Neuronal stem cell (in vitro differentiated cells): ENCODE measurements around the gene SHROOM3.

ENCODE experiments used
- DNase-seq: peaks from one replicate; pipeline ENCODE4 v3.0.0-alpha.2; 2013; ENCODE audit warnings: low spot score
- H2AFZ ChIP-seq: one replicate; pipeline ENCODE4 v1.6.1; 2013; ENCODE audit warnings: mild to moderate bottlenecking, low read length, inconsistent platforms
- H2AK5ac ChIP-seq: 2 replicates; pipeline ENCODE4 v1.6.1; 2013; ENCODE audit warnings: low read depth, mild to moderate bottlenecking, inconsistent platforms, low read length, moderate library complexity, mixed read lengths
- H2BK120ac ChIP-seq: 2 replicates; pipeline ENCODE4 v1.6.1; 2013; ENCODE audit warnings: low read depth, mild to moderate bottlenecking, inconsistent platforms, low read length, moderate library complexity, mixed read lengths
- H2BK12ac ChIP-seq: one replicate; pipeline ENCODE4 v1.6.1; 2013; ENCODE audit warnings: low read length, inconsistent platforms
- H2BK15ac ChIP-seq: 2 replicates; pipeline ENCODE4 v1.6.1; 2013; ENCODE audit warnings: mild to moderate bottlenecking, low read length, inconsistent platforms, mixed read lengths
- H2BK5ac ChIP-seq: one replicate; pipeline ENCODE4 v1.6.1; 2013; ENCODE audit warnings: inconsistent platforms, mild to moderate bottlenecking, low read length, moderate library complexity
- H3K14ac ChIP-seq: one replicate; pipeline ENCODE4 v1.6.1; 2013; ENCODE audit warnings: low read length, inconsistent platforms
- H3K18ac ChIP-seq: 2 replicates; pipeline ENCODE4 v1.6.1; 2013; ENCODE audit warnings: low read length, inconsistent platforms
- H3K23ac ChIP-seq: 2 replicates; pipeline ENCODE4 v1.6.1; 2013; ENCODE audit warnings: low read depth, mild to moderate bottlenecking, mixed read lengths, low read length, inconsistent platforms; ENCODE audit not compliant: poor library complexity
- H3K27ac ChIP-seq: replicated peaks from 3 replicates; pipeline ENCODE4 v1.5.1; 2013; ENCODE audit warnings: low read length, inconsistent platforms
- H3K27me3 ChIP-seq, 3 experiments: 2 replicates each; pipeline ENCODE4 v1.6.1; 2013; ENCODE audit warnings: low read length in 3 of 3, mild to moderate bottlenecking in 2 of 3, inconsistent platforms in 1 of 3, low read depth in 1 of 3, mixed read lengths in 1 of 3, moderate library complexity in 1 of 3; ENCODE audit not compliant: control insufficient read depth in 3 of 3, insufficient read depth in 3 of 3
- H3K36me3 ChIP-seq, 2 donors: replicated peaks in 1 of 2; 2 replicates each; pipeline ENCODE4 v1.6.1; 2013; ENCODE audit warnings: low read length in 2 of 2; ENCODE audit not compliant: control insufficient read depth in 2 of 2, insufficient read depth in 2 of 2
- H3K4ac ChIP-seq: 2 replicates; pipeline ENCODE4 v1.6.1; 2013; ENCODE audit warnings: inconsistent platforms, mild to moderate bottlenecking, low read length, moderate library complexity
- H3K4me1 ChIP-seq, 2 donors: 1 replicate in 1 of 2; 2 replicates in 1 of 2; pipeline ENCODE4 v1.6.1; 2013; ENCODE audit warnings: low read length in 2 of 2, low read depth in 1 of 2; ENCODE audit not compliant: control insufficient read depth in 2 of 2, insufficient read depth in 1 of 2
- H3K4me2 ChIP-seq: one replicate; pipeline ENCODE4 v1.6.1; 2013; ENCODE audit warnings: mild to moderate bottlenecking, low read length, inconsistent platforms; ENCODE audit not compliant: insufficient read depth, poor library complexity, severe bottlenecking
- H3K4me3 ChIP-seq, 2 donors: 2 replicates each; pipeline ENCODE4 v1.5.1; 2013; ENCODE audit warnings: low read length in 2 of 2, mild to moderate bottlenecking in 2 of 2, inconsistent platforms in 1 of 2, moderate library complexity in 1 of 2
- H3K79me1 ChIP-seq: one replicate; pipeline ENCODE4 v1.6.1; 2013; ENCODE audit warnings: low read depth, mild to moderate bottlenecking, inconsistent platforms, low read length, moderate library complexity
- H3K9ac ChIP-seq: one replicate; pipeline ENCODE4 v1.6.1; 2013; ENCODE audit warnings: mild to moderate bottlenecking, low read depth, low read length, inconsistent platforms; ENCODE audit not compliant: poor library complexity
- H3K9me3 ChIP-seq, 2 donors: replicated peaks in 1 of 2; 2 replicates each; pipeline versions ENCODE3 to v1.6.1; 2013; ENCODE audit warnings: low read length in 2 of 2, mild to moderate bottlenecking in 2 of 2, inconsistent platforms in 1 of 2, low read depth in 1 of 2, mixed read lengths in 1 of 2, moderate library complexity in 1 of 2; ENCODE audit not compliant: control insufficient read depth in 2 of 2, insufficient read depth in 1 of 2
- H4K8ac ChIP-seq: one replicate; pipeline ENCODE4 v1.6.1; 2013; ENCODE audit warnings: low read depth, mild to moderate bottlenecking, inconsistent platforms, low read length, moderate library complexity
- H4K91ac ChIP-seq: one replicate; pipeline ENCODE4 v1.6.1; 2013; ENCODE audit warnings: low read length, low read depth, mild to moderate bottlenecking, inconsistent platforms; ENCODE audit not compliant: poor library complexity
- WGBS, 2 donors: extraction: QIAGEN DNeasy Blood & Tissue Kit; methylation state at CpG; one replicate each; pipeline ENCODE4 v1.1.7; 2013; ENCODE audit warnings: missing lambda C conversion rate in 2 of 2, mixed read lengths in 1 of 2; ENCODE audit not compliant: insufficient read length in 2 of 2, insufficient replicate concordance in 1 of 2; ENCODE audit errors: extremely low coverage in 2 of 2; 5-methylcytosine and 5-hydroxymethylcytosine counted together

The SHROOM3 gene

DNA sequence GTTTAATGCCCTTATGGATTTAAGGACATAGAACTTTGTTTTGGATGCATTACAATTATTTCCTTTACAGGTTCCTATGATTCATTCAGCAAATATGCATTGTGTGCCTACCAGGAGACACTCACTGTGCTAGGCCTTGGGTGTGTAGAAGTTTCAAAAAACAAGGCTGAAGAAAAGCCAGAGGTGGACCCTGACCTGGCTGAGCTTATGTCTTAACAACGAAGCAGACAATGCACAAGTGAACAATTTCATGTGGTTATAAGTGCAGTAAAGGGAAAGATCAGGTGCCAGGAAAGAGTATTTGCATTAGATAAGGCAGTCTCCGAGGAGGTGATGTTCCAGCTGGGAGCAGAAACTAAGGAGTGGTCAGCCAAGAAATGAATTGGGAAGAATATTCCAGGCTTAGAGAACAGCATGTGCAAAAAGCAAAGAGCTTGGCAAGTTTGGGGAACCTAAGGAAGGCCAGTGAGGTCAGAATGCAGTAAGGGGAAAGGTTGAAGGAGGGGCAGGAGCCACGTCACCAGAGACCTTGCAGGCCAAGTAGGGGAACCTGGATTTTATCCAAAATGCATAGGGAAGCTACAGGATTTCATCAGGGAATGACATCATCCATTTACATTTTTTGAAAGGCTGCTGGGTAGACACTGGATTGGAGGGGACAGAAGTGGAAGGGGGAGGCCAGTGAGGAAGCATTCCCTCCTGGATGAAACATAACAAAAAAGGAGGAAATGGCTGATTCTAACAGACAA lies 269.3 kb downstream of the SHROOM3 start:
- Histone ChIP-seq H3K36me3 (peaks cover 3 to 57% of the 10 kb centered on the region in 2 donors), H3K18ac (no peak overlapping the region), H3K4me2 (no peak overlapping the region), H3K27me3 (no peaks in the 10 kb centered on the region), H3K9ac (no peak overlapping the region), H3K14ac (no peak overlapping the region), H2BK15ac (no peak overlapping the region), H2BK120ac (no peak overlapping the region), H3K4me3 (no peak overlapping the region), H3K27ac (no peak overlapping the region), H4K8ac (no peak overlapping the region), H4K91ac (no peak overlapping the region), H2BK12ac (no peak overlapping the region), H3K79me1 (no peaks in the 10 kb centered on the region), H2AFZ (no peak overlapping the region), H2AK5ac (no peak overlapping the region), H2BK5ac (no peak overlapping the region), H3K9me3 (peaks cover 0 to 9% of the 10 kb centered on the region in 2 donors), H3K23ac (no peak overlapping the region), H3K4me1 (peaks cover 20 to 22% of the 10 kb centered on the region in 2 donors), H3K4ac (no peak overlapping the region)
- no peak for DNase-seq
- no CpG with 5 or more reads among the region's 3 CpGs for WGBS, 2 donors

- H3K4me2 ChIP-seq, result no peak overlapping the region
- H3K36me3 ChIP-seq, result peaks cover 6 to 57% of the 10 kb centered on the region in 2 donors
- H3K79me1 ChIP-seq, result no peaks in the 10 kb centered on the region
- no peak overlapping the region for H3K23ac ChIP-seq
- H3K9ac ChIP-seq, result no peak overlapping the region
- no peak overlapping the region for H4K8ac ChIP-seq
- H2BK15ac ChIP-seq, result no peak overlapping the region
- no peak overlapping the region for H2BK120ac ChIP-seq
- no peak overlapping the region for H2BK5ac ChIP-seq
- H2AFZ ChIP-seq, result no peak overlapping the region
- no peak for DNase-seq
- no peak overlapping the region for H3K4ac ChIP-seq
- H3K27me3 ChIP-seq, result no peaks in the 10 kb centered on the region
- H4K91ac ChIP-seq, result no peak overlapping the region
- H2AK5ac ChIP-seq, result no peak overlapping the region
- H3K18ac ChIP-seq, result no peak overlapping the region
- H3K9me3 ChIP-seq, result peaks cover 0 to 9% of the 10 kb centered on the region in 2 donors
- H3K14ac ChIP-seq, result no peak overlapping the region
- no peak overlapping the region for H3K4me3 ChIP-seq
- peaks cover 22 to 23% of the 10 kb centered on the region in 2 donors for H3K4me1 ChIP-seq
- WGBS, 2 donors, result no CpG with 5 or more reads among the region's 1 CpG
- H3K27ac ChIP-seq, result no peak overlapping the region
- H2BK12ac ChIP-seq, result no peak overlapping the region
These were observed 270.4 kb downstream of the SHROOM3 start for GRCh38 chr4:76705472-76705871.

DNA sequence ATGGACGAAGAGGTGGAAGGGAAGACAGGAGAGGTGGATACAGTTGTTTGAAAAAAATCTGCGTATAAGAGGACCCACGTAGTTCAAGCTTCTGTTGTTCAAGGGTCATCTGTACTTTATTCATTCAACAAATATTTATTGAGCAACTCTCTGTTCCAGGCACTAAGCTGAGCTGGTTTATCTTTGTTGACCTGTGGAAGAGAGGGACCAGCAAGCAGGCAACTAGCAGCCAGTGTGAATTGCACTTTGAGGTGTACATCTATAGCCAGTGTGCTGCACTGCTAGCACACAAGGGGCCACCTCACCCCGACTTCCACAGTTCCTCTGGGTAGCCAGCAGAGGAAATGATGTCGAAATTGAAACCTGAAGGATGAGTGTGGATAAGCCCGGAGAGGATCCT lies 271.6 kb downstream of the SHROOM3 start:
- Histone ChIP-seq H3K23ac (no peak overlapping the region), H3K4me1 (peaks cover 22 to 23% of the 10 kb centered on the region in 2 donors)

GRCh38 chr4:76708971-76709771 lies 274.1 kb downstream of the SHROOM3 start:
- H3K18ac ChIP-seq, result no peak overlapping the region

More for the DNA sequence above, 271.6 kb downstream of the SHROOM3 start:
- H3K36me3 ChIP-seq, result peaks cover 9 to 67% of the 10 kb centered on the region in 2 donors
- no peak overlapping the region for H2BK12ac ChIP-seq
- no peak overlapping the region for H4K91ac ChIP-seq
- H3K4me2 ChIP-seq, result no peak overlapping the region
- no peak overlapping the region for H2AFZ ChIP-seq
- peaks cover 0 to 9% of the 10 kb centered on the region in 2 donors for H3K9me3 ChIP-seq
- no peak overlapping the region for H3K4ac ChIP-seq
- no peak overlapping the region for H3K18ac ChIP-seq
- H3K79me1 ChIP-seq, result no peaks in the 10 kb centered on the region
- H2BK120ac ChIP-seq, result no peak overlapping the region
- WGBS, 2 donors, result no CpG with 5 or more reads among the region's 6 CpGs
- no peak overlapping the region for H4K8ac ChIP-seq
- no peak overlapping the region for H3K4me3 ChIP-seq
- no peak overlapping the region for H2AK5ac ChIP-seq
- H3K9ac ChIP-seq, result no peak overlapping the region
- H3K14ac ChIP-seq, result no peak overlapping the region
- no peaks in the 10 kb centered on the region for H3K27me3 ChIP-seq
- no peak overlapping the region for H2BK5ac ChIP-seq
- no peak overlapping the region for H3K27ac ChIP-seq
- DNase-seq, result no peak
- no peak overlapping the region for H2BK15ac ChIP-seq

More at GRCh38 chr4:76708971-76709771, 274.1 kb downstream of the SHROOM3 start:
- H4K8ac ChIP-seq, result no peak overlapping the region
- no peak overlapping the region for H2AFZ ChIP-seq
- no CpG with 5 or more reads among the region's 5 CpGs for WGBS, 2 donors
- no peak overlapping the region for H3K27ac ChIP-seq
- H3K23ac ChIP-seq, result no peak overlapping the region
- H2BK120ac ChIP-seq, result no peak overlapping the region
- H3K4me1 ChIP-seq, result peaks cover 9 to 13% of the 10 kb centered on the region in 2 donors
- H2AK5ac ChIP-seq, result no peak overlapping the region
- H3K27me3 ChIP-seq, result no peaks in the 10 kb centered on the region
- H3K4me3 ChIP-seq, result no peak overlapping the region
- no peak overlapping the region for H3K14ac ChIP-seq
- peaks cover 0 to 9% of the 10 kb centered on the region in 2 donors for H3K9me3 ChIP-seq
- DNase-seq, result no peak
- H2BK12ac ChIP-seq, result no peak overlapping the region
- no peak overlapping the region for H3K4ac ChIP-seq
- no peak overlapping the region for H3K9ac ChIP-seq
- no peak overlapping the region for H2BK5ac ChIP-seq
- H4K91ac ChIP-seq, result no peak overlapping the region
- peaks cover 11 to 93% of the 10 kb centered on the region in 2 donors for H3K36me3 ChIP-seq
- H3K4me2 ChIP-seq, result no peak overlapping the region
- no peak overlapping the region for H2BK15ac ChIP-seq
- H3K79me1 ChIP-seq, result no peaks in the 10 kb centered on the region
